OCI-LY3 (cell line): ENCODE measurements around the gene REPS2.

Experiments
- EZH2phosphoT487 ChIP-seq: fragments of 200-600 bp; shearing (Covaris generic); IDR thresholded peaks from 2 replicates; pipeline ENCODE4 v1.6.1; 2018; ENCODE audit warnings: antibody characterized with exemption, mixed run types, low read depth
- TF ChIP-seq, protein P1 (sequence below): fragments of 200-600, 300-600 bp; sonication (generic); IDR thresholded peaks from 2 replicates; pipeline ENCODE4 v1.5.1; 2014; ENCODE audit warnings: antibody characterized with exemption, low read length, low read depth

DNA sequence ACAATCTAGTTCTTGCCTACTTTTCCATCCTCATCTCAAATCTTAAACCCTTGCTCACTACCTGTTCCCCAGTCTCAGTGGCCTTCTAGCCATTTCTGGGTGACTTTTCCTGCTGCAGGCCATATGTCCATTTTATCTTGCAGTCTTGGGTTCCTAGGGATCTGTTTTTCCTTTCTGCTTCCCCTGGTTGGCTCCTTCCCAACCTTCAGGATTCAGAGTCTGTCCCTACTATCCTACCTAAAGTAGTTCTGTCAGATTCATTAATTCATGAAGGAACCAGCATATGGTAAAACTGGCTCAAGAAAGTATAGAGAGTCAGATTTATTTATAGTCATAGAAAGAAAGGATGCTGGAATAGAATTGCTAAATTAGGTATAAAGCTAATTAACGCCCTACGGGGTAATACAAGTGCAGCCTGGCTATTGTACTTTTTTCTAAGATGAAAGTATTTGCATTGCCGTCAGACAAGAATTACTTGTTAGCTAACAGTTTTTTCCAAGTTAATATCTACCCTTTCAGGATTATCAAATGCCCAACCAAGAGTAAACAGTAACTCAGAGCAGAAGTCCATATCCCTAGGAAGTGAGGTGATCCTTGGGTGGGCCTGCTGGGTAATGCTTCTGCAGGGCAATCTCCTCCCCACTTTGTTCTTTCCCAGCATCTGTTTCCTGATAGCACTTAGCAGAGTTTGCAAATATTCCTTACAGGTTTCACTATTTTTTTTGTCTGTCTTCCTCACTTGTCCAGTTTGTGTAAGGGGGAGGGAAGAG, 63.6 kb downstream of the REPS2 start:
- TF ChIP-seq, protein P1, sequence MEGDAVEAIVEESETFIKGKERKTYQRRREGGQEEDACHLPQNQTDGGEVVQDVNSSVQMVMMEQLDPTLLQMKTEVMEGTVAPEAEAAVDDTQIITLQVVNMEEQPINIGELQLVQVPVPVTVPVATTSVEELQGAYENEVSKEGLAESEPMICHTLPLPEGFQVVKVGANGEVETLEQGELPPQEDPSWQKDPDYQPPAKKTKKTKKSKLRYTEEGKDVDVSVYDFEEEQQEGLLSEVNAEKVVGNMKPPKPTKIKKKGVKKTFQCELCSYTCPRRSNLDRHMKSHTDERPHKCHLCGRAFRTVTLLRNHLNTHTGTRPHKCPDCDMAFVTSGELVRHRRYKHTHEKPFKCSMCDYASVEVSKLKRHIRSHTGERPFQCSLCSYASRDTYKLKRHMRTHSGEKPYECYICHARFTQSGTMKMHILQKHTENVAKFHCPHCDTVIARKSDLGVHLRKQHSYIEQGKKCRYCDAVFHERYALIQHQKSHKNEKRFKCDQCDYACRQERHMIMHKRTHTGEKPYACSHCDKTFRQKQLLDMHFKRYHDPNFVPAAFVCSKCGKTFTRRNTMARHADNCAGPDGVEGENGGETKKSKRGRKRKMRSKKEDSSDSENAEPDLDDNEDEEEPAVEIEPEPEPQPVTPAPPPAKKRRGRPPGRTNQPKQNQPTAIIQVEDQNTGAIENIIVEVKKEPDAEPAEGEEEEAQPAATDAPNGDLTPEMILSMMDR, result no peak
- TF ChIP-seq EZH2phosphoT487, result no peak
